Upper lobe of left lung (tissue), 6 donors: ENCODE measurements around the gene HNRNPUL1. TPM values are rescaled to one million over a fixed set of nuclear protein-coding genes. Genes with fewer than 3 reads are reported as not detected.

Experiments used
- ATAC-seq, 2 donors: fragments of 200-7000 bp; cut with Tn5 transposase; one replicate each; pipeline ENCODE4 v1.9.1; 2022; ENCODE audit warnings: mild to moderate bottlenecking in 2 of 2, moderate library complexity in 2 of 2; ENCODE audit not compliant: low FRiP score in 2 of 2
- DNase-seq, 2 donors: peaks; one replicate each; pipeline ENCODE4 v3.0.0-alpha.2; 2019 to 2020
- H3K27ac ChIP-seq, 4 donors: fragments of 200-600 bp; sonication (generic); one replicate each; pipeline ENCODE4 v1.5.1; 2016 to 2019
- H3K27me3 ChIP-seq, 4 donors: fragments of 200-600 bp; sonication (generic); one replicate each; pipeline ENCODE4 v1.5.1; 2017 to 2019
- H3K36me3 ChIP-seq, 4 donors: fragments of 200-600 bp; sonication (generic); one replicate each; pipeline ENCODE4 v1.5.1; 2016 to 2019
- H3K4me1 ChIP-seq, 4 donors: fragments of 200-600 bp; sonication (generic); one replicate each; pipeline ENCODE4 v1.5.1; 2018 to 2019
- H3K4me3 ChIP-seq, 4 donors: fragments of 200-600 bp; sonication (generic); one replicate each; pipeline ENCODE4 v1.5.1; 2017 to 2019; ENCODE audit warnings: mild to moderate bottlenecking in 2 of 4, moderate library complexity in 1 of 4
- H3K9me3 ChIP-seq, 4 donors: fragments of 200-600 bp; sonication (generic); one replicate each; pipeline ENCODE4 v1.5.1; 2018 to 2019
- CTCF ChIP-seq, 6 experiments: fragments of 450-650 bp in 4 of 6; fragments of 200-600 bp in 2 of 6; sonication (generic) in 2 of 6; IDR thresholded peaks; one replicate each; pipeline ENCODE4 v1.5.1; 2016 to 2019; ENCODE audit warnings: antibody characterized with exemption in 6 of 6
- EP300 ChIP-seq, 4 donors: sonication (generic); formaldehyde crosslinking; IDR thresholded peaks; one replicate each; pipeline ENCODE4 v1.5.1; 2017; ENCODE audit warnings: antibody characterized with exemption in 4 of 4, control low read depth in 2 of 4
- POLR2A ChIP-seq, 4 donors: fragments of 450-650 bp; IDR thresholded peaks; one replicate each; pipeline ENCODE4 v1.5.1; 2016 to 2017; ENCODE audit warnings: antibody characterized with exemption in 4 of 4, mild to moderate bottlenecking in 2 of 4
- POLR2AphosphoS5 ChIP-seq, 2 donors: sonication (generic); formaldehyde crosslinking; IDR thresholded peaks; one replicate each; pipeline ENCODE4 v1.5.1; 2017; ENCODE audit warnings: antibody characterized with exemption in 2 of 2
- WGBS, 2 donors: methylation state at CpG; one replicate each; pipeline ENCODE4 v1.1.5; 2017 to 2018; 5-methylcytosine and 5-hydroxymethylcytosine counted together
- total RNA-seq, 6 donors: library from RNA; depleted of rRNA in 4 of 6; stranded (reverse); fragments of >200 nt in 4 of 6; gene quantifications; one replicate each; pipeline versions ENCODE4 v1.1.0 to v1.2.1, GENCODE V29; 2016 to 2021
- donor health status: DM: no; HTN: no; CAD: no; lungs with moderate emphysema.
- donor health status: DM: no; HTN: yes; CAD: no; lungs with severe emphysema.

Gene HNRNPUL1
- total RNA-seq, 6 donors from 2014 or later, result 152 to 351 (median 211) TPM

- no peaks in the 10 kb centered on the region for H3K9me3 ChIP-seq
- H3K4me1 ChIP-seq, result no peaks in the 10 kb centered on the region
- ATAC-seq (no peak), DNase-seq (no peak)
- H3K27ac ChIP-seq, result no peak overlapping the region
- H3K4me3 ChIP-seq, result no peak overlapping the region
- no peaks in the 10 kb centered on the region for H3K27me3 ChIP-seq
- 83 to 87% methylated on average over 8 of the region's 8 CpGs for WGBS, 2 donors
- TF ChIP-seq POLR2A (IDR thresholded peaks at IDR 0.05) (no peak), CTCF (IDR thresholded peaks at IDR 0.05) (no peak), POLR2AphosphoS5 (IDR thresholded peaks at IDR 0.05) (no peak), EP300 (IDR thresholded peaks at IDR 0.05) (no peak)
- peaks cover 0 to 10% (median 0%) of the 10 kb centered on the region in 4 donors for H3K36me3 ChIP-seq
These were observed 31.5 kb upstream of the HNRNPUL1 start for GRCh38 chr19:41232686-41233085.

GRCh38 chr19:41233748-41234240 is 30.4 kb upstream of the HNRNPUL1 start:
- WGBS, 2 donors, result 43 to 64% methylated on average over 4 of the region's 4 CpGs
- no peaks in the 10 kb centered on the region for H3K9me3 ChIP-seq
- H3K36me3 ChIP-seq, result peaks cover 0 to 17% (median 0%) of the 10 kb centered on the region in 4 donors
- TF ChIP-seq POLR2AphosphoS5 (IDR thresholded peaks at IDR 0.05) (peak in 1 of 2 donors; percentile 62), EP300 (IDR thresholded peaks at IDR 0.05) (peak in 1 of 4 donors; percentile 12), POLR2A (IDR thresholded peaks at IDR 0.05) (no peak)
- ATAC-seq (peak; percentile 72 to 78), DNase-seq (peak in 1 of 2 donors; percentile 63)
- H3K4me1 ChIP-seq, result no peaks in the 10 kb centered on the region
- H3K4me3 ChIP-seq, result no peak overlapping the region
- no peaks in the 10 kb centered on the region for H3K27me3 ChIP-seq
- no peak overlapping the region for H3K27ac ChIP-seq

- Histone ChIP-seq H3K9me3 (no peaks in the 10 kb centered on the region), H3K27me3 (no peaks in the 10 kb centered on the region), H3K4me1 (no peaks in the 10 kb centered on the region), H3K27ac (no peak overlapping the region), H3K36me3 (peaks cover 0 to 20% (median 0%) of the 10 kb centered on the region in 4 donors), H3K4me3 (no peak overlapping the region)
- TF ChIP-seq CTCF (IDR thresholded peaks at IDR 0.05) (no peak), POLR2AphosphoS5 (IDR thresholded peaks at IDR 0.05) (no peak), EP300 (IDR thresholded peaks at IDR 0.05) (no peak), POLR2A (IDR thresholded peaks at IDR 0.05) (no peak)
- 71 to 83% methylated on average over 8 of the region's 8 CpGs for WGBS, 2 donors
- ATAC-seq (no peak), DNase-seq (no peak)
These were observed 29.5 kb upstream of the HNRNPUL1 start for GRCh38 chr19:41234512-41235168.

GRCh38 chr19:41235480-41235879 is 28.7 kb upstream of the HNRNPUL1 start:
- no peaks in the 10 kb centered on the region for H3K4me1 ChIP-seq
- no peaks in the 10 kb centered on the region for H3K9me3 ChIP-seq
- no peak overlapping the region for H3K27ac ChIP-seq
- H3K27me3 ChIP-seq, result no peaks in the 10 kb centered on the region
- WGBS, 2 donors, result 87 to 94% methylated on average over 4 of the region's 4 CpGs
- TF ChIP-seq CTCF (IDR thresholded peaks at IDR 0.05) (no peak), POLR2A (IDR thresholded peaks at IDR 0.05) (no peak), EP300 (IDR thresholded peaks at IDR 0.05) (no peak)
- H3K4me3 ChIP-seq, result no peak overlapping the region
- DNase-seq (no peak), ATAC-seq (no peak)
- H3K36me3 ChIP-seq, result peaks cover 0 to 20% (median 0%) of the 10 kb centered on the region in 4 donors

GRCh38 chr19:41238244-41238643 is 25.9 kb upstream of the HNRNPUL1 start:
- Histone ChIP-seq H3K36me3 (peaks cover 0 to 38% (median 2%) of the 10 kb centered on the region in 4 donors), H3K27me3 (no peaks in the 10 kb centered on the region), H3K4me3 (no peak overlapping the region), H3K9me3 (no peaks in the 10 kb centered on the region), H3K27ac (no peak overlapping the region), H3K4me1 (no peaks in the 10 kb centered on the region)
- ATAC-seq (no peak), DNase-seq (no peak)
- 69 to 78% methylated on average over 8 to 9 of the region's 10 CpGs for WGBS, 2 donors
- no peak for TF ChIP-seq POLR2A (IDR thresholded peaks at IDR 0.05)
- no peak for TF ChIP-seq CTCF (IDR thresholded peaks at IDR 0.05)
- no peak for TF ChIP-seq POLR2AphosphoS5 (IDR thresholded peaks at IDR 0.05)
- TF ChIP-seq EP300 (IDR thresholded peaks at IDR 0.05), result no peak
